Measurements from ENCODE around the gene GNAO1. TPM values are rescaled to one million over a fixed set of nuclear protein-coding genes. Genes with fewer than 3 reads are reported as not detected.
A peak's percentile ranks its signal among the peaks of the same experiment; 100 is the strongest.

The GNAO1 gene
- total and polyA plus RNA-seq, 7 donors: 0.69 to 67.0 (median 28.8) TPM

DNA sequence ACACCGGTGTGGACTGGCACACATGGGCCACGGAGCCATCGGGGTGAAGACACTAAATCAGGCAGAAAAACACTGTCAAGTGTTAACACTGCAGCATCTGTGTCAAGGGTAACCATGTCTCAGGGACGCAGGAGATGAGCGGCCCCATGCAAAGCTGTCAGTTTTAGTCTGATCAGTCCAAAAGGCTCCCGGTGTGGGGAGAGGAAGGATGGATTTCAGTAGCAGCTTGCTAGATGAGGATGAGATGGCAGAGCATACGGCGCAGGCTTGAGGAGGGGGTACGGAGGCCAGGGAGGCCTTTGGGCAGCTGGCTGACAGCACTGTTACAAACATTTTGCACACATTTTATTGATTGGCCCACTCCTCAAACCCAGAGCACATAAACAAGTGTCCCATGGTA is 98.1 kb downstream of the GNAO1 start:
- Histone ChIP-seq H3K4me1 (peaks cover 0 to 30% (median 14%) of the 10 kb centered on the region in 4 donors), H3K27me3 (no peaks in the 10 kb centered on the region), H3K27ac (no peak overlapping the region), H3K9me3 (no peaks in the 10 kb centered on the region), H3K36me3 (peaks cover 0 to 5% (median 0%) of the 10 kb centered on the region in 4 donors), H3K4me3 (no peak overlapping the region)
- no peak for DNase-seq
- intact Hi-C loops (cut with DNase I): no loop called here
- WGBS, 2 donors: 85 to 90% methylated on average over 9 of the region's 9 CpGs
- TF ChIP-seq POLR2AphosphoS5 (IDR thresholded peaks at IDR 0.05) (no peak), POLR2A (IDR thresholded peaks at IDR 0.05) (no peak), EP300 (IDR thresholded peaks at IDR 0.05) (no peak)
- TF ChIP-seq, protein P1, sequence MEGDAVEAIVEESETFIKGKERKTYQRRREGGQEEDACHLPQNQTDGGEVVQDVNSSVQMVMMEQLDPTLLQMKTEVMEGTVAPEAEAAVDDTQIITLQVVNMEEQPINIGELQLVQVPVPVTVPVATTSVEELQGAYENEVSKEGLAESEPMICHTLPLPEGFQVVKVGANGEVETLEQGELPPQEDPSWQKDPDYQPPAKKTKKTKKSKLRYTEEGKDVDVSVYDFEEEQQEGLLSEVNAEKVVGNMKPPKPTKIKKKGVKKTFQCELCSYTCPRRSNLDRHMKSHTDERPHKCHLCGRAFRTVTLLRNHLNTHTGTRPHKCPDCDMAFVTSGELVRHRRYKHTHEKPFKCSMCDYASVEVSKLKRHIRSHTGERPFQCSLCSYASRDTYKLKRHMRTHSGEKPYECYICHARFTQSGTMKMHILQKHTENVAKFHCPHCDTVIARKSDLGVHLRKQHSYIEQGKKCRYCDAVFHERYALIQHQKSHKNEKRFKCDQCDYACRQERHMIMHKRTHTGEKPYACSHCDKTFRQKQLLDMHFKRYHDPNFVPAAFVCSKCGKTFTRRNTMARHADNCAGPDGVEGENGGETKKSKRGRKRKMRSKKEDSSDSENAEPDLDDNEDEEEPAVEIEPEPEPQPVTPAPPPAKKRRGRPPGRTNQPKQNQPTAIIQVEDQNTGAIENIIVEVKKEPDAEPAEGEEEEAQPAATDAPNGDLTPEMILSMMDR (IDR thresholded peaks at IDR 0.05): no peak

DNA sequence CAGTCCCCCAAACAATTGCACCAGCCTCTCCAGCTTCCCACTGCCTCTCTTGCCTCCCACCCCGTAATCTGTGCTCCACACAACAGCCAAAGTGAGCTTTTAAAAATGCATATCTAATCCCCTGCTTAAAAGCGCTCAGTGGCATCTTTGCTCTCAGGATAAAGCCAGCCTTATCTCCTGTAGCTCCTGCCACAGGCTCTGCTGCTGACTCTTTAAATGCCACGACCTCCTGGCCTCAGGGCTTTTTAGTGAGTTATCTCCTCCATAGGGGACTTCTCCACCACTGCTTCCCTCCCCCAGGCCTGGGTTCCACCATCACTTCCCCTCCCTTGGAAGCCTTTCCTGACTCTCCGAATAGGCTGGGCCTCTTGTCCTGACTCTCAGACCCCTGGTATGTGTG is 98.6 kb downstream of the GNAO1 start:
- TF ChIP-seq, protein P1 (IDR thresholded peaks at IDR 0.05): no peak
- TF ChIP-seq POLR2AphosphoS5 (IDR thresholded peaks at IDR 0.05) (no peak), EP300 (IDR thresholded peaks at IDR 0.05) (no peak), POLR2A (IDR thresholded peaks at IDR 0.05) (no peak)
- 69 to 76% methylated on average over 4 of the region's 4 CpGs for WGBS, 2 donors
- Histone ChIP-seq H3K4me3 (no peak overlapping the region), H3K4me1 (peaks cover 0 to 35% (median 19%) of the 10 kb centered on the region in 4 donors), H3K27ac (no peak overlapping the region), H3K36me3 (peaks cover 0 to under 1% (median 0%) of the 10 kb centered on the region in 4 donors), H3K9me3 (no peaks in the 10 kb centered on the region), H3K27me3 (no peaks in the 10 kb centered on the region)
- no peak for DNase-seq
- intact Hi-C loops (cut with DNase I): no loop called here

DNA sequence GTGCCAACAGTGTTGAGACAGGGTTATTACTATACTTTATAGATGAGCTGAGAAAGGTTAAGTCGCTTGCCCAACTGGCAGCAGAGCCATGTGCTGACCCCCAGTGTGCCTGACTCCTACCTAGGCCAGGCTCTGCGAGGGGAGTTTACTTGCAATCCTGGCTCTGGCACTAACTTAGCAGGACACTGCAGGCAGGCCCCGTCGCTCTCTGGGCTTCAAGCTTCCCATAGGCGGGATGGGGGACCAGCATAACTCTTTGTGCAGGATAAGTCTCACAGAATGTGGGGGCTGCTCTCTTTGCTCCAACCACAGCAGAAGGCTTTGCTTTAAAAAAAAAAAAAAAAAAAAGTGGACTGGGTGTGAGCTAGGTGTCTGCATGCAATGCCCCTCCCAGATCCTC is 102.7 kb downstream of the GNAO1 start:
- Histone ChIP-seq H3K36me3 (no peaks in the 10 kb centered on the region), H3K9me3 (no peaks in the 10 kb centered on the region), H3K4me1 (peaks cover 0 to 54% (median 40%) of the 10 kb centered on the region in 4 donors), H3K27me3 (no peaks in the 10 kb centered on the region), H3K27ac (peak overlapping the region in 3 of 4 donors; percentile 45 to 76 (median 74)), H3K4me3 (no peak overlapping the region)
- WGBS, 2 donors: 89 to 90% methylated on average over 5 of the region's 5 CpGs
- no peak for TF ChIP-seq POLR2AphosphoS5 (IDR thresholded peaks at IDR 0.05)
- intact Hi-C loops (cut with DNase I): no loop called here
- DNase-seq: no peak

DNA sequence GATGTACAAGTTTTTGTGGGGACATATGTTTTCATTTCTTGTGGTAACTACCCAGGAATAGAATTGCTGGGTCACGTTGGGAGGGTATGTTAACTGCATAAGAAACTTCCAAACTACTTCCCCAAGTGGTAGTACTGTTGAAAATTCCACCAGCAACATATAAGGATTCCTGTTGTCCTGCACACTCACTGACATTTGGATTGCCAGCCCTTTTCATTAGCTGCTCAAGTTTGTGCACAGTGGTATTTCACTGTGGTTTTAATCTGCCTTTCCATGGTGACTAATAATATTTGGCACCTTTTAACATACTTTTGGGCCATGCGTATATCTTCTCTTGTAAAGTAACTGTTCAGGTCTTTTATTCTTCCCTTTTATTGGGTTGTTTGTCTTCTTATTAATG is 103.3 kb downstream of the GNAO1 start:
- TF ChIP-seq POLR2AphosphoS5 (IDR thresholded peaks at IDR 0.05) (peak in 2 of 4 donors; percentile 43 to 58), EP300 (IDR thresholded peaks at IDR 0.05) (no peak)

DNA sequence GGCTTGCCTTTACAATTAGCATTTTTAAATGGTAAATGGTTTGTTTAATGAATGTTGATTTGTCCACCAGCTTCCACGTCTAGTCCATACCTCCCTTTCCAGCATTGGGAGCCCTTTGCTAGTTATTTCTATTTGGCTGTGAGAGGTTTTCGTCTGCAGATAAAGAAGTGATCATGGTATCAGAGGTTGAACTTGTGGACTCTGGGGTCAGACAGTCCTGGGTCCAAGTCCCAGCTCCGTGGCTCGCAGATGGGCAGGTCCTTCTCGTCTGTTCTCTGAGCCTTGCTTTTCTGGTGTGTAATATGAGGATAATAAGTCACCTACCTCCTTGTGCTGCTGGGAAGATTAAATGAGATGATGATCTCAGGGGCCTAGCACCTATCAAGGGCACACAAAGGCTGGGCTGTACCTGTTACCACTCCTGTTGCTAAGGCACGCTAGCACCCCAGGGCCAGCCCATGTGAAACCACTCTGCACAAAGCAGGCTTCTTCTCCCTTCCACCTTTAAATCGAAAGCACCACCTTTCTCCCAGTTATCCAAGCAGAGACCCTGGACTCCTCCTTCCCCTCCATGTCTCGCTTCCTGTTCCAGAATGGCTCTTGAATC is 103.9 kb downstream of the GNAO1 start:
- no peak for TF ChIP-seq EP300 (IDR thresholded peaks at IDR 0.05)
- TF ChIP-seq POLR2AphosphoS5 (IDR thresholded peaks at IDR 0.05): no peak
- Histone ChIP-seq H3K27ac (peak overlapping the region in 3 of 4 donors; percentile 45 to 76 (median 74)), H3K27me3 (no peaks in the 10 kb centered on the region), H3K4me1 (peaks cover 0 to 66% (median 48%) of the 10 kb centered on the region in 4 donors), H3K4me3 (no peak overlapping the region), H3K36me3 (no peaks in the 10 kb centered on the region), H3K9me3 (no peaks in the 10 kb centered on the region)
- WGBS, 2 donors: 74 to 75% methylated on average over 8 of the region's 8 CpGs
- intact Hi-C loops (cut with DNase I): loop anchor here (5.0 kb wide), 1 partner anchor 103 kb away; the partner anchor contains the start of gene GNAO1
- DNase-seq: no peak

More for the DNA sequence above, 103.3 kb downstream of the GNAO1 start:
- WGBS, 2 donors: 48 to 58% methylated on average over 2 of the region's 2 CpGs
- no peaks in the 10 kb centered on the region for H3K36me3 ChIP-seq
- intact Hi-C loops (cut with DNase I): no loop called here
- H3K27ac ChIP-seq: peak overlapping the region in 3 of 4 donors; percentile 45 to 76 (median 74)
- peaks cover 0 to 60% (median 44%) of the 10 kb centered on the region in 4 donors for H3K4me1 ChIP-seq
- DNase-seq: no peak
- no peak overlapping the region for H3K4me3 ChIP-seq
- H3K27me3 ChIP-seq: no peaks in the 10 kb centered on the region
- H3K9me3 ChIP-seq: no peaks in the 10 kb centered on the region

DNA sequence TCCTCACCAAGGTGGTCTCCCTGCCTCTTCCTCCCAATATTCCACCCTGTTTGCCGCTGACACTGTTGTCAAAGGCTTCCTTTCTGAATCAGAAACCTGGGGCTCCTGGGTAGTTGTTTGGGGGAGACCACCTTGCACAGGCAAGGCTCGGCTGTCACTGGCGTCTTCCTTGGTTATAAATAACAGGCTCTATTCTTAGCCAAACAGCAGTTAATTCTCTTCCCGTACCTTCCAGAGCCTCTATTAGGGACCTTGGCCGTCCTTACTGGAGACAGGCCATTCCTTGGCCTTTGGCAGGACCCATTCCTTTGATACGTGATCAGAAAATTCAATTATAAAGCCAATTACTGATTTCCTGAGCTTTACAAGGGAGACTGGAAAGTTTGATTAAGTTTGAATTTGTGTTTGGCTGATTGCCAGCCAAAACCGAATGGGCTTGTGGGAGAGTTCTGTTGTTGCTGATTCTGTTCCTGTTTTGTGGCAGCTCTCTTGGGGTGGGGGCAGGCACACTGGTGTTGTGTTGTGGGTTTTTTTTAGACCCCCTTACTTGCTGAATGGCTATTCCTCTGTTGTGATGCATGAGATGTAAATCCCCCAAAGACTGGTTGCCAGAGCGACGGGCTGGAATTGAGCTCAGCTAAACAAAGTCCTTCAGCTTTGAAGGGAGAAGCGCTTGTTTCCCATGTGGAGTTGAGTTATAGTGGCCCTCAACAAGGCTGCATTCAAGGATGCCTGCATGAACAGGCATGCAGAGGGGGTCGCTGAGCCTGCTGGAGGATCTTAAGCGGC is 104.6 kb downstream of the GNAO1 start:
- TF ChIP-seq POLR2A (IDR thresholded peaks at IDR 0.05) (no peak), POLR2AphosphoS5 (IDR thresholded peaks at IDR 0.05) (no peak), EP300 (IDR thresholded peaks at IDR 0.05) (no peak)
- TF ChIP-seq, protein P1 (IDR thresholded peaks at IDR 0.05): no peak
- H3K27me3 ChIP-seq: no peaks in the 10 kb centered on the region
- intact Hi-C loops (cut with DNase I): loop anchor here (5.0 kb wide), 1 partner anchor 104 kb away; the partner anchor contains the start of gene GNAO1
- peak overlapping the region in 3 of 4 donors; percentile 45 to 76 (median 74) for H3K27ac ChIP-seq
- no peaks in the 10 kb centered on the region for H3K36me3 ChIP-seq
- H3K4me1 ChIP-seq: peaks cover 0 to 73% (median 56%) of the 10 kb centered on the region in 4 donors
- WGBS, 2 donors: 57 to 78% methylated on average over 12 of the region's 12 CpGs
- H3K9me3 ChIP-seq: no peaks in the 10 kb centered on the region
- H3K4me3 ChIP-seq: no peak overlapping the region
- DNase-seq: no peak
